Stimulated activated effector memory CD8-positive, alpha-beta T cell treated with anti-CD3 and anti-CD28 coated beads, Interleukin-12 subunit alpha, Interleukin-12 subunit beta, amount 100 ng/mL, for 72 hours (primary cell): ENCODE data around the gene SEC63.
"Not testable (repeated sequence)": the region's sequence is repeated elsewhere in the genome, so short reads cannot be mapped to it uniquely, and the experiment has no call there.

Source experiments
- ATAC-seq: fragments of 150-1000 bp; cut with Tn5 transposase; 2 replicates; pipeline ENCODE4 v1.10.0; 2021
- DNase-seq, 2 donors: peaks; one replicate each; pipeline ENCODE4 v3.0.0; 2021 to 2022; ENCODE audit warnings: low spot score in 2 of 2
- H3K27ac Mint-ChIP-seq: one replicate; pipeline ENCODE4 v1.8.0; 2022; ENCODE audit warnings: mild to moderate bottlenecking, mixed read lengths
- H3K36me3 Mint-ChIP-seq: one replicate; pipeline ENCODE4 v1.8.0; 2022; ENCODE audit warnings: mild to moderate bottlenecking, mixed read lengths
- H3K4me1 Mint-ChIP-seq: one replicate; pipeline ENCODE4 v1.8.0; 2022; ENCODE audit warnings: mixed read lengths
- H3K4me3 Mint-ChIP-seq: one replicate; pipeline ENCODE4 v1.8.0; 2022; ENCODE audit warnings: mild to moderate bottlenecking, mixed read lengths
- H3K9me3 Mint-ChIP-seq: one replicate; pipeline ENCODE4 v1.8.0; 2022; ENCODE audit warnings: mixed read lengths

SEC63 gene

DNA sequence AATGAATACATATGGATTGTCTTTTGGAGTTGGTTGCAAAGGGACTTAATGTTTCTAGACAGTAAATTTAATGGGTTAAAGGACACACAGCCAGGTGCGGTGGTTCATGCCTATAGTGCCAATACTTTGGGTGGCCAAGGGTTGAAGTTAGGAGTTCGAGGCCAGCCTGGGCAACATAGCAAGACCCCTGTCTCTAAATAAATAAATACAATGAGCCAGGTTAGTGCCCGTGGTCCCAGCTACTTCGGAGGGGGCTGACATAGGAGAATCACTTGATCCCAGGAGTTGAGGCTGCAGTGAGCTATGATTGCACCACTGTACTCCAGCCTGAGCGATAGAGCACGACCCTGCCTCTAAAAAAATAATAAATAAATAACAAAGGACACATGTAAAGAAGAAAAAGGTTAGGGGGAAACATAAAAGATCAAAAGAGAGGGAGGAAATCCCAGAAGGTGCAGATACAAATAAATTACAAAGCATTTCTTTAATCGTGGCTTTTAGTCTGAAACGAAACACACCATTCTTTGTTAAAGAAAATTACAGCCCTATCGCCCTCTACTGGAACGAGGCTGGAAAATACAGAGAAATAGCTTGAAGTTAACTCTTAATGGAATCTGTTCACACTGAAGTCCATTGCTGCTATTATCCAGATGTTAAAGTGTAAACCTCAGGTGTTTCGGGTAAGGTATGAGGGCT is 91.3 kb downstream of the SEC63 start:
- H3K9me3 Mint-ChIP-seq = no peaks in the 10 kb centered on the region
- no peak overlapping the region for H3K4me3 Mint-ChIP-seq
- no peak for ATAC-seq
- no peak overlapping the region for H3K27ac Mint-ChIP-seq
- H3K4me1 Mint-ChIP-seq = peaks cover 19% of the 10 kb centered on the region
- peaks cover 31% of the 10 kb centered on the region for H3K36me3 Mint-ChIP-seq
- no peak for DNase-seq

DNA sequence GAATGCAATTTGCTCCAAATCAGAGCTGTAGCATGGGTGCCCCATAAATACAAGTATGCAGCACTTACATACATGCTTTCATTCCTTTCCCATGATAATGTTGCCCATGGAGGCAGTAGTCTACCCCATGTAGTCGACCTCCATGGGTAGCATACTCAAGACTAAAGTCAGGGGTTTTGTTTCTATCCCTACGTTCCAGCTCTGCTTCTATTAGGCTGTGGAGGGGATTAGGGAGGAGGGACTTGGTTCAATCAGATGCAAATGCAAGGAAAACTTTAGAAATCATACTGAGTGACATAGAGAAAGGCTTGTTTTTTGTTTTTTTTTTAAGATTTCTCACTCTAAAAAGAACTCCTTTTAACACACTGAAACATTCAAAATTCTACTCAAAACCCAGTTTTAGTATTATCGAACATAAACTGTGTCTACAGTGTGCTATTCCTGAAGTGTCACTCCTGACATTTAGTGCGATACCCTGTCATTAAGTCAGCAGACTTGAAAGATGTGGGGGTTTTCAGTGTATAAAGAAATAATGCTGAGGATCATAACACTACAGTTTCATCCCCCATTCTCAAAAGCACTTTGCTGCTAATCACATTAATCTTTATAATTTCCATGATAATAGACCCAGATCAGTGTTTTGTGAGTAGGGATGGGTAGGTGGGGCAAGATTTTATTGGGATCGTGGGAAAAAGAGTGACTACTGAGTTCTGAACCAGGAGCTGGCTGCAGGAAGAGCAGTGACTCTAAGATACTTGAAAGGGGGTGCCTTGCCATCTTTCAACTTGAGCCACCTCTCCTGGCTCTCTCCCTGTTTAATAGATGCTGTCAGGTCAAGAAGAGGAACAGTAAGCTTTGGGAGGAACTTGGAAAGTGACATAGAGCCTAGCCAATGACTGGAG is 93.5 kb downstream of the SEC63 start:
- H3K4me3 Mint-ChIP-seq = no peak overlapping the region
- ATAC-seq = no peak
- H3K4me1 Mint-ChIP-seq = peaks cover 19% of the 10 kb centered on the region
- H3K9me3 Mint-ChIP-seq = no peaks in the 10 kb centered on the region
- DNase-seq = no peak
- no peak overlapping the region for H3K27ac Mint-ChIP-seq
- peaks cover 8% of the 10 kb centered on the region for H3K36me3 Mint-ChIP-seq

DNA sequence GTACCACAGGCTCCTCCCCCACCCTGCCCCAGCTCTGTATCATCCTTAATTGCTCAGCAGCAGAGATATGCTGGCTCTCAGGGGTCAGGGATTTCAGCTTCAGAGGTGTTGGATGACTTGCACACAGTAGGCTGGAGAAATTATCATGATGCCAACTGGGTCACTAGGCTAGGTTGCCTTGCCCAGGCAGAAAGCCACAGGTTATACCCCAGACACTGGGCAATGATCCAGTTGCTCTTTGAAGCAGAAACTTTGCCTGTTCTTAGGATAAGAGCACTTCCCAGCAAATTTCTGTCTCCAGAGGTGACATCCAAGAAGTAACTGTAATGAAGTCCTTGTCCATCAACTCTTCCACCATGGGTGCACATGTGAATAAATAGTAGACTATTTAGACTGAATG is 95.6 kb downstream of the SEC63 start:
- H3K4me1 Mint-ChIP-seq = peaks cover 14% of the 10 kb centered on the region
- H3K27ac Mint-ChIP-seq = no peak overlapping the region
- no peaks in the 10 kb centered on the region for H3K36me3 Mint-ChIP-seq
- no peak overlapping the region for H3K4me3 Mint-ChIP-seq
- no peak for ATAC-seq
- DNase-seq = no peak
- H3K9me3 Mint-ChIP-seq = no peaks in the 10 kb centered on the region

DNA sequence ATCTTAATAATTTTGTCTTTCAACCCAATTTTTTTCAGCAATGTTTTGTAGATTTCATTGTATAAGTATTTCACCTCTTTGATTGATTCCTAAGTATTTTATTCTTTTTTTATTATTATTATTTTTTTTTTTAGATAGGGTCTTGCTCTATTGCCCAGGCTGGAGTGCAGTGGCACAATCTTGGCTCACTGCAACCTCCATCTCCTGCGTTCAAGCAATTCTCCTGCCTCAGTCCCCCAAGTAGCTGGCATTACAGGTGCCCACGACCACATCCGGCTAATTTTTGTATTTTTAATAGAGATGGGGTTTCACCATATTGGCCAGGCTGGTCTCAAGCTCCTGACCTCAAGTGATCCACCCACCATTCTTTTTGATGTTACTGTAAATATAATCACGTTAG is 97.0 kb downstream of the SEC63 start:
- H3K36me3 Mint-ChIP-seq, H3K4me3 Mint-ChIP-seq, H3K27ac Mint-ChIP-seq, ATAC-seq, DNase-seq, H3K4me1 Mint-ChIP-seq, H3K9me3 Mint-ChIP-seq: not testable (repeated sequence)

- not testable (repeated sequence) for H3K9me3 Mint-ChIP-seq, H3K36me3 Mint-ChIP-seq, H3K4me1 Mint-ChIP-seq, H3K4me3 Mint-ChIP-seq, DNase-seq, H3K27ac Mint-ChIP-seq, ATAC-seq
Measured at GRCh38 chr6:107860144-107860543, 97.9 kb downstream of the SEC63 start.

DNA sequence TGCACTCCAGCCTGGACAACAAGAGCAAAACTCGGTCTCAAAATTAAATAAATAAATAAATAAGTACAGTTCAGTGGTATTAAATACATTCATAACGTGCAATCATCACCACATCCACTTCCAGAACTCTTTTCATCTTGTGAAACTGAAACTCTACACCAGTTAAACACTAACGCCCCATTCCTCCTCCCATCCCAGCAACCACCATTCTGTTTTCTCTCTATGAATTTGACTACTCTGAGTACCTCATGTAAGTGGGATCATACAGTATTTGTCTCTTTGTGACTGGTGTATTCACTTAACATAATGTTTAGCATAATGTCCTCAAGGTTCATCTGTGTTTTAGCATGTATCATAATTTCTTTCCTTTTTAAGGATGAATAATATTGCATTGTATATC is 104.8 kb downstream of the SEC63 start:
- no peaks in the 10 kb centered on the region for H3K36me3 Mint-ChIP-seq
- H3K27ac Mint-ChIP-seq = no peak overlapping the region
- no peak overlapping the region for H3K4me3 Mint-ChIP-seq
- no peaks in the 10 kb centered on the region for H3K9me3 Mint-ChIP-seq
- no peaks in the 10 kb centered on the region for H3K4me1 Mint-ChIP-seq
- DNase-seq = no peak
- ATAC-seq = peak; percentile 86

GRCh38 chr6:107849325-107849724 is 108.7 kb downstream of the SEC63 start:
- Mint-ChIP-seq H3K9me3 (no peaks in the 10 kb centered on the region), H3K36me3 (no peaks in the 10 kb centered on the region), H3K27ac (no peak overlapping the region), H3K4me3 (no peak overlapping the region), H3K4me1 (peaks cover 4% of the 10 kb centered on the region)
- no peak for DNase-seq
- ATAC-seq = no peak

DNA sequence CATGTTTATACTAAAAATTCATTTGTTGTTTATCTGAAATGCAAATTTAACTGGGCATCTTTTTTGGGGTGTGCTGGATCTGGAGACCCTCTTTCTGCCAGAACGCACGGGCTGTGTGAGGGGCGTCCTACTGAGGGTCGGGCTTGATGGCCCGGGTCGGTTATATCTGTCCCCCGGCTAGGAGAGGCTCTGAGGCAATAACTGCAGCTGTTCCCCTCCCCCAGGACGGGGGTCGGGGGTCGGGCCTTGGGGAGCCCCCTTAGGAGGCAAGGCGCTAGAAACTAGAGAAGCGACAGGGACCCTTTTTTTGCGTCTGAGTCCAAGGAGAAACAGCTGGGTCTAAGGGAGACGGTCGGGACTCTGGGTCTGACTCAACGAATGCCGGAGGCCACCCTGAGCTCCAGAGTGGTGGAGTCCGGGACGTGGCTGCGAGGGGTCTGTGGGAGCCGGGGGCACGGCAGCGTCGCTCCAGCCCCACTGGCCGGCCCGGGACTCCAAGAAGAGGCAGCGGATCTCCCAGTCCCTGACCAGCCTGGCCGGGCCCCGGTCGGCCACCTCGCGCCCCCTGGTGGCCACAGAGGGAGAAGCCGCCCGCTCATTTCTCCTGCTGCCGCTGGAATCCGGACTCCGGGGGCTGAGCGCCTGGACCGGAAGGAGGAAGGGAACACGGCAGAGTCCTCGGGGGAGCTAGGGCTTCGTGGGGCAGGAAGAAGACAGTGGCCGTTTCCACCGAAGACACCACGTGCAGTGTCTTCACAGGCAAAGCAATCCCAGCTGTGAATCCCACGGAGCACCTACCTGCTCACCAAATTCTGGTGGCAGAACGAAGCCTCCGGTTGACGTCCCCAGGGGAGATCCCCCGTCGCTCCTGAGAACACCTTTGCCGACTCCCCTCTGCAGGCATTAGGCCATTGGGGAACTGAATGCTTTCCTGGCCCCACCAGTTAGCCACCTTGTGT is 109.9 kb downstream of the SEC63 start:
- peaks cover 12% of the 10 kb centered on the region for H3K4me1 Mint-ChIP-seq
- H3K27ac Mint-ChIP-seq = peak overlapping the region; percentile 64
- no peaks in the 10 kb centered on the region for H3K36me3 Mint-ChIP-seq
- no peaks in the 10 kb centered on the region for H3K9me3 Mint-ChIP-seq
- peak overlapping the region; percentile 73 for H3K4me3 Mint-ChIP-seq
- DNase-seq (peak; percentile 86 to 90), ATAC-seq (peak; percentile 88)

DNA sequence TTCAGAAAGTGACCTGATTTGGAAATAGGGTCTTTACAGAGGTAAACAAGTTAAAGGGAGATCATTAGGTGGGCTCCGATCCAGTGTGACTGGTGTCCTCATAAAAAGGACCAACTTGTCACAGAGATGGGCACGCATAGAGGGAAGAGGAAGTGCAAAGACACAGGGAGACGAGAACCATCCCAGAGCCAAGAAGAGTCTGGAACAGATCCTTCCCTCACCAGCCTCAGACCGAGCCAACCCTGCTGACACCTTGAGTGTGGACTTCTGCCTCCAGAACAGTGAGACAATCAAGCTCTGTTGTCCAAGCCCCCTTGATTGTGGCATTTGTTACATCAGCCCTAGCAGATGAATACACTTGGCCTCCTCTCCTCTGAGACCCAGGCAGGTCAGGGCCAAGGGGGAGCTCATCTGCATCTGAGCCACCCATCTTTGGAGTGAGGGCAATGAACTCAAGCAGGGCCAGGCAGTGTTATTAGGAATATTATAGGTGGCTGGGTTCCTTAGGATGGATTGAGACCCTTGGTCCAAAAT is 111.7 kb downstream of the SEC63 start:
- H3K27ac Mint-ChIP-seq = no peak overlapping the region
- H3K9me3 Mint-ChIP-seq = no peaks in the 10 kb centered on the region
- peaks cover 12% of the 10 kb centered on the region for H3K4me1 Mint-ChIP-seq
- ATAC-seq = no peak
- no peak overlapping the region for H3K4me3 Mint-ChIP-seq
- no peaks in the 10 kb centered on the region for H3K36me3 Mint-ChIP-seq
- peak in 1 of 2 donors; percentile 30 for DNase-seq

DNA sequence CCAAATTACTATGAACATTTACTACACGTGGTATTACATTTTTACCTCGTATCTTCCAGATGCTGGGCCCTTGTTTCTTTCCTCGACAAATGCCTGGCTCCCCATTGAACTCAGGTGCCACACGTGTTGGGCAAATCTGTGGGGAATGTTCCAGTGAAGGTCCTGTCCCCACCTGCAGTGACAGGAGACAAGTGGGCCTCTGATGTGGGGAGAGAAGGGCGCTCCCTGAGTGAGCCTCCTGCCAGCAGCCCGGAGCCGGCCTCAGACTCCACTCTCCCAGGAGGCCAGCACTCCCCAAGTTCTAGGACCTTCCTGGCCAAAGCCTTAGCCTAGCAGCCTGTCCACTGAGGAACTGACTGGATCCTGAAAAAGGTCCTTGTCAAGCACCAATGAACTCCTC is 112.2 kb downstream of the SEC63 start:
- no peaks in the 10 kb centered on the region for H3K36me3 Mint-ChIP-seq
- no peaks in the 10 kb centered on the region for H3K9me3 Mint-ChIP-seq
- no peak for DNase-seq
- H3K4me3 Mint-ChIP-seq = no peak overlapping the region
- H3K4me1 Mint-ChIP-seq = peaks cover 12% of the 10 kb centered on the region
- ATAC-seq = no peak
- no peak overlapping the region for H3K27ac Mint-ChIP-seq

DNA sequence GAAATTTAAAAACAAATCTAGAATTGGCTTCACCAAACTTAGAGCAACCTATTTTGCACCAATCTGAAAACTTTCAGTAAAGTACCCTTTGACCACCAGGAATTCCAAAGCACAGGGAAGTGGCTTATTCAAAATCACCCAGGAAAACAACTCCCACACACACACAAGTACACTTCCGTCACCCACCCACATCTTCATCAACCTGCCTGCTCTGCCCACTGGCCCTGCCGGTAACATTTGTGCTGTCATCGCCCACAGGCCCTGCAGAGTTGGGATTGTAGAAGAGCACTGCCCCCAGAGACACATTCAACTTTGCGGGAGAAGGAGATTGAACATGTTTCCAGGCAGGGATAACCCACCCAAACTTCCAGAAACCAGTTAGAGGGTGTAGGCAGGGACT is 114.6 kb downstream of the SEC63 start:
- DNase-seq = peak in 1 of 2 donors; percentile 45
- Mint-ChIP-seq H3K36me3 (no peaks in the 10 kb centered on the region), H3K27ac (no peak overlapping the region), H3K4me1 (peaks cover 12% of the 10 kb centered on the region), H3K4me3 (no peak overlapping the region), H3K9me3 (no peaks in the 10 kb centered on the region)
- no peak for ATAC-seq

GRCh38 chr6:107841275-107841670 is 116.7 kb downstream of the SEC63 start:
- no peak for ATAC-seq

DNA sequence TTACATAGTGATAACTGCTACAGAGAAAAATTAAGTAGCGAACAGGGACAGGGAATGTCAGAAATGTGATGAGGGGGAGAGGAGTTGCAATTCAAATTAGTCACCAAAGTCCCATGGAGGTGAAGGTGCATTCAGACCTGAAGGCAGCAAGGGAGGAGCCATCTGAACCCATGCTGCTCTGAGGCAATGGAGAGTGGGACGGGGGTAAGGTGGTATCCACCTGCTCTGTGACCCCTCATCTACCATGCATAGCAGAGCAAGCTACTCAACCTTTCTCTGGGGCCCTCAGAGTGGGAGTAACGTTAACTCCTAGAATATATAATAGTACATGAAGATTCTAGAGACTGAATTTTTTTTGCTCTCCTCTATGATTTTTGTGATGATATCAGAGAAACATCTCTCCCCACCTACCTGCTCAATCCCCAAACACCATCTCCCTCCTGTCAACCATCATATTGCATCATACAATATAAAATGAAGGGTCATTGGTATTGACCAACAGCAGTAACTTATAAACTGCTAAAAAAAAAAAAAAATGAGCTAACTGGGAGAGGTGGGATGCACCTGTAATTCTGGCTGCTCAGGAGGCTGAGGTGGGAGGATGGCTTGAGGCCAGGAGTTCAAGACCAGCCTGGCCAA is 117.3 kb downstream of the SEC63 start:
- ATAC-seq (no peak), DNase-seq (peak in 1 of 2 donors; percentile 12)
- no peaks in the 10 kb centered on the region for H3K9me3 Mint-ChIP-seq
- H3K36me3 Mint-ChIP-seq = no peaks in the 10 kb centered on the region
- no peak overlapping the region for H3K27ac Mint-ChIP-seq
- H3K4me3 Mint-ChIP-seq = no peak overlapping the region
- H3K4me1 Mint-ChIP-seq = peaks cover 8% of the 10 kb centered on the region

More at GRCh38 chr6:107841275-107841670, 116.7 kb downstream of the SEC63 start:
- H3K27ac Mint-ChIP-seq = no peak overlapping the region
- peaks cover 8% of the 10 kb centered on the region for H3K4me1 Mint-ChIP-seq
- H3K4me3 Mint-ChIP-seq = no peak overlapping the region
- H3K9me3 Mint-ChIP-seq = no peaks in the 10 kb centered on the region
- H3K36me3 Mint-ChIP-seq = no peaks in the 10 kb centered on the region
- peak in 1 of 2 donors; percentile 23 for DNase-seq

- no peak overlapping the region for H3K4me3 Mint-ChIP-seq
- no peak for ATAC-seq
- H3K9me3 Mint-ChIP-seq = no peaks in the 10 kb centered on the region
- H3K36me3 Mint-ChIP-seq = peaks cover 6% of the 10 kb centered on the region
- peak in 1 of 2 donors; percentile 39 for DNase-seq
- no peak overlapping the region for H3K27ac Mint-ChIP-seq
- peaks cover 10% of the 10 kb centered on the region for H3K4me1 Mint-ChIP-seq
Measured at GRCh38 chr6:107833136-107833535, 124.9 kb downstream of the SEC63 start.
